ENCODE data around the gene CREBBP. TPM values are rescaled to one million over a fixed set of nuclear protein-coding genes. Genes with fewer than 3 reads are reported as not detected.

The CREBBP gene
- total RNA-seq, 2 experiments from 2014 or later, result 145 to 152 TPM

- DNase-seq (no peak), ATAC-seq (ENCODE audit: poor library complexity) (no peak)
- no peaks in the 10 kb centered on the region for H3K27me3 ChIP-seq (ENCODE audit: control insufficient read depth in 1 of 2, insufficient read depth in 2 of 2, low read length in 2 of 2)
- CTCF ChIA-PET, result interaction anchor here (1.7 kb wide), 1 partner anchor 40 kb away, joined by 3 read pairs; no protein-coding TSS in a partner anchor
- Mint-ChIP-seq H3K4me1 (ENCODE audit: low read depth) (no peaks in the 10 kb centered on the region), H3K4me3 (no peak overlapping the region), H3K27me3 (no peaks in the 10 kb centered on the region), H3K9me3 (no peaks in the 10 kb centered on the region), H3K36me3 (ENCODE audit: low read depth) (peaks cover 78% of the 10 kb centered on the region), H3K27ac (no peak overlapping the region)
- H3K27ac ChIP-seq (ENCODE audit: low read depth in 1 of 2, low read length in 2 of 2), result no peak overlapping the region
- no peak for TF ChIP-seq CTCF (IDR thresholded peaks at IDR 0.05)
- no peak overlapping the region for H3K4me3 ChIP-seq (ENCODE audit: low read length)
- H3K36me3 ChIP-seq (ENCODE audit: insufficient read depth, low read length), result peaks cover 73% of the 10 kb centered on the region
- no peaks in the 10 kb centered on the region for H3K4me1 ChIP-seq (ENCODE audit: insufficient read depth, low read length)
- intact Hi-C loops (cut with DNase I, micrococcal nuclease), result no loop called here
- H3K9me3 ChIP-seq (ENCODE audit: control insufficient read depth in 1 of 2, insufficient read depth in 1 of 2, low read length in 2 of 2), result no peaks in the 10 kb centered on the region
- POLR2A ChIA-PET, result no interaction called here
These were observed 150.1 kb downstream of the CREBBP start for GRCh38 chr16:3730161-3731125.

GRCh38 chr16:3729161-3730112, 151.1 kb downstream of the CREBBP start:
- Mint-ChIP-seq H3K4me1 (ENCODE audit: low read depth) (no peaks in the 10 kb centered on the region), H3K4me3 (no peak overlapping the region), H3K27ac (no peak overlapping the region), H3K9me3 (no peaks in the 10 kb centered on the region), H3K36me3 (ENCODE audit: low read depth) (peaks cover 68% of the 10 kb centered on the region), H3K27me3 (no peaks in the 10 kb centered on the region)
- intact Hi-C loops (cut with DNase I, micrococcal nuclease), result no loop called here
- no peaks in the 10 kb centered on the region for H3K4me1 ChIP-seq (ENCODE audit: insufficient read depth, low read length)
- no peaks in the 10 kb centered on the region for H3K27me3 ChIP-seq (ENCODE audit: control insufficient read depth in 1 of 2, insufficient read depth in 2 of 2, low read length in 2 of 2)
- H3K27ac ChIP-seq (ENCODE audit: low read depth in 1 of 2, low read length in 2 of 2), result no peak overlapping the region
- DNase-seq, result no peak
- ChIA-PET POLR2A (no interaction called here), CTCF (no interaction called here)
- ATAC-seq (ENCODE audit: poor library complexity), result no peak
- no peak overlapping the region for H3K4me3 ChIP-seq (ENCODE audit: low read length)
- no peaks in the 10 kb centered on the region for H3K9me3 ChIP-seq (ENCODE audit: control insufficient read depth in 1 of 2, insufficient read depth in 1 of 2, low read length in 2 of 2)
- TF ChIP-seq CTCF (IDR thresholded peaks at IDR 0.05), result no peak
- peaks cover 63% of the 10 kb centered on the region for H3K36me3 ChIP-seq (ENCODE audit: insufficient read depth, low read length)

- no peak overlapping the region for H3K27ac ChIP-seq (ENCODE audit: low read depth in 1 of 2, low read length in 2 of 2)
- POLR2A ChIA-PET, result no interaction called here
- no peaks in the 10 kb centered on the region for H3K9me3 Mint-ChIP-seq
- ATAC-seq (ENCODE audit: poor library complexity) (no peak), DNase-seq (no peak)
- no peaks in the 10 kb centered on the region for H3K9me3 ChIP-seq (ENCODE audit: control insufficient read depth in 1 of 2, insufficient read depth in 1 of 2, low read length in 2 of 2)
- H3K4me3 Mint-ChIP-seq, result no peak overlapping the region
- no peaks in the 10 kb centered on the region for H3K4me1 ChIP-seq (ENCODE audit: insufficient read depth, low read length)
- no peaks in the 10 kb centered on the region for H3K27me3 Mint-ChIP-seq
- no peaks in the 10 kb centered on the region for H3K27me3 ChIP-seq (ENCODE audit: control insufficient read depth in 1 of 2, insufficient read depth in 2 of 2, low read length in 2 of 2)
- TF ChIP-seq CTCF (IDR thresholded peaks at IDR 0.05), result no peak
- H3K36me3 Mint-ChIP-seq (ENCODE audit: low read depth), result peaks cover 61% of the 10 kb centered on the region
- CTCF ChIA-PET, result no interaction called here
- intact Hi-C loops (cut with DNase I, micrococcal nuclease), result no loop called here
- no peak overlapping the region for H3K4me3 ChIP-seq (ENCODE audit: low read length)
- no peak overlapping the region for H3K27ac Mint-ChIP-seq
- H3K36me3 ChIP-seq (ENCODE audit: insufficient read depth, low read length), result peaks cover 56% of the 10 kb centered on the region
- no peaks in the 10 kb centered on the region for H3K4me1 Mint-ChIP-seq (ENCODE audit: low read depth)
These were observed 151.9 kb downstream of the CREBBP start for GRCh38 chr16:3728424-3729160.

Measured in CD4-positive, alpha-beta T cell (primary cell).